ENCODE data around the gene CALN1. TPM values are rescaled to one million over a fixed set of nuclear protein-coding genes. Genes with fewer than 3 reads are reported as not detected.

The CALN1 gene
- polyA plus RNA-seq, 1 donor (not counting 4 experiments of a cell fraction or from before 2014, with no cell fraction given): not detected

DNA sequence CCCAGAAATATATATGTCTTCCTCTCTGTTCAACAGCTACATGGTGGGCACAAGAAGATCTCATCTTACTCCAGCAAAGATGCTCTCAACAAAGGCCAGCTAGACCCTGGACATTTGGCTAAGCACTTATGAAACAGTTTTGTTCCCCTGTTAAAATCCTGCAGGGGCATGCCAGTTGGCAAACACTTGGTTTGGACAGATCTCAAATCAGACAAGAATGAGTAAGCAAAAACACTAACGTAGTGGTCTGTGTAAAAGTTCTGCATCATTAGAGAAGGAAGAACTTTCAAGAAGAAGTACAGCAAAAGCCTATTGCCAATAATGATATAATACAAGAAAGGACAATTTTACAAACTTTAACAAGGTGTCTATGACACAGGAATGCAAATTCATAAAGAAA, 125.6 kb downstream of the CALN1 start:
- no peaks in the 10 kb centered on the region for H4K20me1 ChIP-seq (ENCODE audit: control insufficient read depth, extremely low read depth, insufficient read depth, low read length)
- no peaks in the 10 kb centered on the region for H3K27me3 ChIP-seq (ENCODE audit: control insufficient read depth, extremely low read depth, insufficient read depth, low read length)
- no peak overlapping the region for H3K4me2 ChIP-seq (ENCODE audit: control insufficient read depth, extremely low read depth, insufficient read depth, low read depth, low read length)
- no peak for DNase-seq (ENCODE audit: low read depth, low spot score)
- no peak overlapping the region for H2AFZ ChIP-seq (ENCODE audit: control insufficient read depth, low read length)
- H3K36me3 ChIP-seq (ENCODE audit: control insufficient read depth in 2 of 2, extremely low read depth in 1 of 2, insufficient read depth in 2 of 2, low read length in 2 of 2): no peaks in the 10 kb centered on the region
- no peak for FAIRE-seq
- H3K4me1 ChIP-seq (ENCODE audit: control insufficient read depth, extremely low read depth, insufficient read depth, low read length): no peaks in the 10 kb centered on the region
- dilution Hi-C loops (cut with MboI; ENCODE audit: extremely low pct_ligation_motif_present, low sequenced_read_pairs): no loop called here
- no peak overlapping the region for H3K27ac ChIP-seq (ENCODE audit: control insufficient read depth, insufficient read depth, low read length)
- TF ChIP-seq EZH2 (IDR thresholded peaks at IDR 0.05; ENCODE audit: low read length): no peak
- TF ChIP-seq, protein P1, sequence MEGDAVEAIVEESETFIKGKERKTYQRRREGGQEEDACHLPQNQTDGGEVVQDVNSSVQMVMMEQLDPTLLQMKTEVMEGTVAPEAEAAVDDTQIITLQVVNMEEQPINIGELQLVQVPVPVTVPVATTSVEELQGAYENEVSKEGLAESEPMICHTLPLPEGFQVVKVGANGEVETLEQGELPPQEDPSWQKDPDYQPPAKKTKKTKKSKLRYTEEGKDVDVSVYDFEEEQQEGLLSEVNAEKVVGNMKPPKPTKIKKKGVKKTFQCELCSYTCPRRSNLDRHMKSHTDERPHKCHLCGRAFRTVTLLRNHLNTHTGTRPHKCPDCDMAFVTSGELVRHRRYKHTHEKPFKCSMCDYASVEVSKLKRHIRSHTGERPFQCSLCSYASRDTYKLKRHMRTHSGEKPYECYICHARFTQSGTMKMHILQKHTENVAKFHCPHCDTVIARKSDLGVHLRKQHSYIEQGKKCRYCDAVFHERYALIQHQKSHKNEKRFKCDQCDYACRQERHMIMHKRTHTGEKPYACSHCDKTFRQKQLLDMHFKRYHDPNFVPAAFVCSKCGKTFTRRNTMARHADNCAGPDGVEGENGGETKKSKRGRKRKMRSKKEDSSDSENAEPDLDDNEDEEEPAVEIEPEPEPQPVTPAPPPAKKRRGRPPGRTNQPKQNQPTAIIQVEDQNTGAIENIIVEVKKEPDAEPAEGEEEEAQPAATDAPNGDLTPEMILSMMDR (optimal IDR thresholded peaks at IDR 0.05 in 1 of 3, IDR thresholded peaks at IDR 0.05 in 1 of 3, conservative IDR thresholded peaks at IDR 0.05 in 1 of 3; ENCODE audit: extremely low read depth in 1 of 3, insufficient read depth in 2 of 3, low read length in 3 of 3): no peak
- no peaks in the 10 kb centered on the region for H3K9me3 ChIP-seq (ENCODE audit: control insufficient read depth, low read depth, low read length)
- H3K79me2 ChIP-seq (ENCODE audit: control insufficient read depth, insufficient read depth, low read length): no peaks in the 10 kb centered on the region
- H3K4me3 ChIP-seq (ENCODE audit: control insufficient read depth in 2 of 3, extremely low read depth in 1 of 3, insufficient read depth in 2 of 3, low read depth in 1 of 3, low read length in 3 of 3): no peak overlapping the region
- H3K9ac ChIP-seq (ENCODE audit: control insufficient read depth, extremely low read depth, insufficient read depth, low read length): no peak overlapping the region
- H3K9me1 ChIP-seq (ENCODE audit: control insufficient read depth, extremely low read depth, insufficient read depth, low read length): no peaks in the 10 kb centered on the region

DNA sequence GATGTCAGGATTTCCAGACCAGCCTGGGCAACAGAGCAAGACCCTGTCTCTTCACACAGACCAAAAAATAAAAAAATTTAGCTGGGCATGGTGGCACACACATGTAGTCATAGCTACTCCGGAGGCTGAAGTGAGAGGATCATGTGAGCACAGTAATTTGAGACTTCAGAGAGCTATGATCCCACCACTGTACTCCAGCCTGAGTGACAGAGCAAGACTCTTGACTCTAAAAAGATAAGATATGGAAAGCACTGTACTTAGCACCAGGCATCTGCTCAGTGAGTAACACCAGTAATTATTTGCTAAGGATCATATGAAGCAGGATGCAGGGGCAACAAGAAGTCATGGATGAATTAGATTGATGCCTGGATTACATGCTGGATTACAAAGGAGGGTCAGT, 128.8 kb downstream of the CALN1 start:
- H3K27me3 ChIP-seq (ENCODE audit: control insufficient read depth, extremely low read depth, insufficient read depth, low read length): no peaks in the 10 kb centered on the region
- FAIRE-seq (no peak), DNase-seq (ENCODE audit: low read depth, low spot score) (no peak)
- H3K4me2 ChIP-seq (ENCODE audit: control insufficient read depth, extremely low read depth, insufficient read depth, low read depth, low read length): no peak overlapping the region
- H4K20me1 ChIP-seq (ENCODE audit: control insufficient read depth, extremely low read depth, insufficient read depth, low read length): no peaks in the 10 kb centered on the region
- H3K4me1 ChIP-seq (ENCODE audit: control insufficient read depth, extremely low read depth, insufficient read depth, low read length): no peaks in the 10 kb centered on the region
- H3K27ac ChIP-seq (ENCODE audit: control insufficient read depth, insufficient read depth, low read length): no peak overlapping the region
- H3K9me1 ChIP-seq (ENCODE audit: control insufficient read depth, extremely low read depth, insufficient read depth, low read length): no peaks in the 10 kb centered on the region
- no peaks in the 10 kb centered on the region for H3K36me3 ChIP-seq (ENCODE audit: control insufficient read depth in 2 of 2, extremely low read depth in 1 of 2, insufficient read depth in 2 of 2, low read length in 2 of 2)
- TF ChIP-seq, protein P1 (optimal IDR thresholded peaks at IDR 0.05 in 1 of 3, IDR thresholded peaks at IDR 0.05 in 1 of 3, conservative IDR thresholded peaks at IDR 0.05 in 1 of 3; ENCODE audit: extremely low read depth in 1 of 3, insufficient read depth in 2 of 3, low read length in 3 of 3): no peak
- TF ChIP-seq EZH2 (IDR thresholded peaks at IDR 0.05; ENCODE audit: low read length): no peak
- no peak overlapping the region for H2AFZ ChIP-seq (ENCODE audit: control insufficient read depth, low read length)
- H3K79me2 ChIP-seq (ENCODE audit: control insufficient read depth, insufficient read depth, low read length): no peaks in the 10 kb centered on the region
- no peak overlapping the region for H3K9ac ChIP-seq (ENCODE audit: control insufficient read depth, extremely low read depth, insufficient read depth, low read length)
- dilution Hi-C loops (cut with MboI; ENCODE audit: extremely low pct_ligation_motif_present, low sequenced_read_pairs): no loop called here
- H3K9me3 ChIP-seq (ENCODE audit: control insufficient read depth, low read depth, low read length): no peaks in the 10 kb centered on the region
- H3K4me3 ChIP-seq (ENCODE audit: control insufficient read depth in 2 of 3, extremely low read depth in 1 of 3, insufficient read depth in 2 of 3, low read depth in 1 of 3, low read length in 3 of 3): no peak overlapping the region
